ENCODE data around the gene TLR7.

Gene TLR7

GRCh38 chrX:12843061-12843667 is 23.7 kb upstream of the TLR7 start:
- no peak for DNase-seq (ENCODE audit: low read depth, low spot score)
- H3K4me3 ChIP-seq (ENCODE audit: low read depth, low read length) = no peak overlapping the region
- in situ Hi-C loops (cut with HindIII; ENCODE audit: low sequenced_read_pairs) = no loop called here
- no peak for TF ChIP-seq CTCF (IDR thresholded peaks at IDR 0.05; ENCODE audit: low read depth, low read length)

GRCh38 chrX:12843668-12844279 is 23.1 kb upstream of the TLR7 start:
- no peak for TF ChIP-seq CTCF (IDR thresholded peaks at IDR 0.05; ENCODE audit: low read depth, low read length)
- in situ Hi-C loops (cut with HindIII; ENCODE audit: low sequenced_read_pairs) = no loop called here
- no peak overlapping the region for H3K4me3 ChIP-seq (ENCODE audit: low read depth, low read length)
- no peak for DNase-seq (ENCODE audit: low read depth, low spot score)

- in situ Hi-C loops (cut with HindIII; ENCODE audit: low sequenced_read_pairs) = no loop called here
- H3K4me3 ChIP-seq (ENCODE audit: low read depth, low read length) = no peak overlapping the region
- DNase-seq (ENCODE audit: low read depth, low spot score) = no peak
- no peak for TF ChIP-seq CTCF (IDR thresholded peaks at IDR 0.05; ENCODE audit: low read depth, low read length)
These were observed 22.6 kb upstream of the TLR7 start for GRCh38 chrX:12844319-12844718.

GRCh38 chrX:12865359-12865758 is 1.5 kb upstream of the TLR7 start:
- no peak for DNase-seq (ENCODE audit: low read depth, low spot score)
- no peak overlapping the region for H3K4me3 ChIP-seq (ENCODE audit: low read depth, low read length)
- in situ Hi-C loops (cut with HindIII; ENCODE audit: low sequenced_read_pairs) = no loop called here
- no peak for TF ChIP-seq CTCF (IDR thresholded peaks at IDR 0.05; ENCODE audit: low read depth, low read length)

GRCh38 chrX:12867685-12868084 is 813 bp downstream of the TLR7 start:
- TF ChIP-seq CTCF (IDR thresholded peaks at IDR 0.05; ENCODE audit: low read depth, low read length) = no peak
- in situ Hi-C loops (cut with HindIII; ENCODE audit: low sequenced_read_pairs) = no loop called here
- DNase-seq (ENCODE audit: low read depth, low spot score) = no peak
- no peak overlapping the region for H3K4me3 ChIP-seq (ENCODE audit: low read depth, low read length)

GRCh38 chrX:12868747-12869146 is 1.9 kb downstream of the TLR7 start:
- in situ Hi-C loops (cut with HindIII; ENCODE audit: low sequenced_read_pairs) = no loop called here
- DNase-seq (ENCODE audit: low read depth, low spot score) = no peak
- no peak overlapping the region for H3K4me3 ChIP-seq (ENCODE audit: low read depth, low read length)
- no peak for TF ChIP-seq CTCF (IDR thresholded peaks at IDR 0.05; ENCODE audit: low read depth, low read length)

Data from astrocyte of the spinal cord (primary cell).